GM19193 (cell line): ENCODE measurements around the gene VILL.

Experiments used
- POLR2A ChIP-seq: IDR thresholded peaks from 4 replicates; pipeline ENCODE4 v1.6.1; 2011; ENCODE audit not compliant: insufficient read depth, insufficient read length; ENCODE audit errors: extremely low read depth

The VILL gene

DNA sequence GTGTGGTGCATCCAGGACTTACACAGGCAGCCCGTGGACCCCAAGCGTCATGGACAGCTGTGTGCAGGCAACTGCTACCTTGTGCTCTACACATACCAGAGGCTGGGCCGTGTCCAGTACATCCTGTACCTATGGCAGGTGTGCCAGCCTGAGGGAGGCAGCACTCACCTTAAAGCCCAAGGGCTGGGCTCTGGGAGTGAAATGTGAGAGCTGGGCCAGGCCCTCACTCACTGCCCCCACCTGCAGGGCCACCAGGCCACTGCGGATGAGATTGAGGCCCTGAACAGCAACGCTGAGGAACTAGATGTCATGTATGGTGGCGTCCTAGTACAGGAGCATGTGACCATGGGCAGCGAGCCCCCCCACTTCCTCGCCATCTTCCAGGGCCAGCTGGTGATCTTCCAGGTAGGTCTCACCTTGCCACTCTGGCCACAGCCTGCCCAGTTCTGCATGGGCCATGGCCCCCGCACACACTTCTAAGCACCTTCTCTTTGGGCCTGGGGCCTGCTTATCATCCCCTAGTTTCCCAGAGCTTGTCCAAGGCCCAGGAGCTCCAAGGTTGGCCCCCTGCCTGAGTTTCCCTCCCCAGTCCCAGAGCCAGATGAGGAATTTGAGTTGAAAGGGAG lies 11.0 kb downstream of the VILL start:
- no peak for TF ChIP-seq POLR2A

DNA sequence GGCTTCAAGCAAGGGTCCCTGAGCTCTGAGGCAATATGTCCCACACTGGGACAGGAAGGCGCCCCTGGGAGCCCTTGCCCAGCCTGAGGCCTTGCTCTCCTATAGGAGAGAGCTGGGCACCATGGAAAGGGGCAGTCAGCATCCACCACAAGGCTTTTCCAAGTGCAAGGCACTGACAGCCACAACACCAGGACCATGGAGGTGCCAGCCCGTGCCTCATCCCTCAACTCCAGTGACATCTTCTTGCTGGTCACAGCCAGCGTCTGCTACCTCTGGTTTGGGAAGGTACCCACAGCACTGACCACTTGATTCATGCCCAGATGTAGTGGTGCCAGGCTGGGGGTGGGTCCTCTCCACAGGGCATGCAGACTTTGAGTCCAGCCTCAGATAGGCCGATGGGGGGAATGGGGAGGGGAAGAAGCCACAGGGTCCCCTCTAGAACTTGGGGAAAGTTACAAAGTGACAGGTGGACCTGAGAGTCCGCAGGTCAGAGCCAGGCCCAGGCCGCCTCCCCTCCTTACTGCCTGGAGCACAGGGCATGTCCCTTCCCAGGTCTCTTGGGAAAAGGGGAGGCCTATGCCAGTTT lies 11.8 kb downstream of the VILL start:
- no peak for TF ChIP-seq POLR2A

DNA sequence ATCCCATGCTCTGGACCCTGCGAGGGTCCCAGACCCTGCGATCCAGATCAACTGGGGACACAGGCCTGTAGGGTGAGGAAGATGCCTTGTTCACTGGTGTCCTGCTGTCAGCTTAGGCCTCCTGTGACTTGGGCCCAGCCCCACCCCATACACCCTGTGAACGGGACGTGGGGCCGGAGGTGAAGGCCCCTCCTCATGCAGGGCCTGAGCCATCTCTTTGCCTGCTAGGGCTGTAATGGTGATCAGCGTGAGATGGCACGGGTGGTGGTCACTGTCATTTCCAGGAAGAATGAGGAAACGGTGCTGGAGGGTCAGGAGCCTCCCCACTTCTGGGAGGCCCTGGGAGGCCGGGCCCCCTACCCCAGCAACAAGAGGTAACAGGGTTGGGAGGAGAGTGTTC lies 12.4 kb downstream of the VILL start:
- no peak for TF ChIP-seq POLR2A

- peak; percentile 18 for TF ChIP-seq POLR2A
Observed at GRCh38 chr3:38003371-38003816, 12.8 kb downstream of the VILL start.

GRCh38 chr3:38003817-38004414 lies 13.3 kb downstream of the VILL start:
- no peak for TF ChIP-seq POLR2A

DNA sequence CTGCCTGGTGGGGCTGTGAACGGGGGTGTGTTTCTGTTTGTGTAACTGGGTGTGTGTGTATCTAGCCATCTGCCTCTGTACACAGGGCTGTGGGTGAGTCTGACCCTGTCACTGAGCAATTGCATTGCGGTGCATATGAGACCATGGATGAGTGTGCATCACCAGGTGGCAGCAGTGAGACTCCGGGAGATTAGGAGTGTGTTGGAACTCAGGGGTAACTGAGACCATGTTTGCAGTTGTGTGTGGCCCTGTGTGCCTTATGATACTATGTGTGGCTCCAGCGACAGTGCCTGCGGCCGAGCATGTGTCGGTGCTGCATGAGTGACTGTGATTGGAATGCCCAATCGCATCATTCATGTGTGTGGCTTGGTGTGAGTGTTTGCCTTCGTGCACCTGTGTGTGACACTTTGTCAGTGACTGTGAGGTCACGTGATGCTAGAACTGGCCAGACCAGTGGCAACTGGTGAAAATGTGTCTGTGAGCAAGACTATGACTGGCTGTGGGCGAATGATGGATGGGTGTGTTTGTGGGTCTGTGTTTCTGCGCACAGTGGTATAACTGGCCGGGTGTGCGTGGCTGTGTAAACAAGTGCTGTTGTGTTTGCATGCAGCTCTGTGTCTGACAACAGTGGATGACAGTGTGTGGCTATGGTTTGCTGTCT lies 14.0 kb downstream of the VILL start:
- TF ChIP-seq POLR2A, result no peak

- no peak for TF ChIP-seq POLR2A
Observed at GRCh38 chr3:38005076-38006020, 14.8 kb downstream of the VILL start.

DNA sequence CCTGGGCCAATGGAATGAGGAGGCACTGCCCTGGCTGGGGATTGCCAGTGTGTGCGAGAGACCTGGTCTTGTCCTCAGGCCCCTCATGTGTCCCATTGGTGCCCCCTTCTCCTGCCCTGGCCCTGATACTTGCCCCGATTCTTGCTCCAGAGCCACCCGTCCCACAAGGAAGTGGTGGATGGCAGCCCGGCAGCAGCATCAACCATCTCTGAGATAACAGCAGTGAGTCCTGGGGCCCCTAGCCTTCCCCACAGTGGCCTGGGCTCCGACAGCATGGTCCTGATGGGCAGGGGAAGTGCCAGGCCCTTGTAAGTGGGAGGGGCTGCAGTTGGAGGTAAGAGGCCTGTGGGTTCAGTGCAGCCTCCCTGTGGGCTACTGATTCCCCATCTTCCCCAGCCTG lies 15.4 kb downstream of the VILL start:
- TF ChIP-seq POLR2A, result no peak

DNA sequence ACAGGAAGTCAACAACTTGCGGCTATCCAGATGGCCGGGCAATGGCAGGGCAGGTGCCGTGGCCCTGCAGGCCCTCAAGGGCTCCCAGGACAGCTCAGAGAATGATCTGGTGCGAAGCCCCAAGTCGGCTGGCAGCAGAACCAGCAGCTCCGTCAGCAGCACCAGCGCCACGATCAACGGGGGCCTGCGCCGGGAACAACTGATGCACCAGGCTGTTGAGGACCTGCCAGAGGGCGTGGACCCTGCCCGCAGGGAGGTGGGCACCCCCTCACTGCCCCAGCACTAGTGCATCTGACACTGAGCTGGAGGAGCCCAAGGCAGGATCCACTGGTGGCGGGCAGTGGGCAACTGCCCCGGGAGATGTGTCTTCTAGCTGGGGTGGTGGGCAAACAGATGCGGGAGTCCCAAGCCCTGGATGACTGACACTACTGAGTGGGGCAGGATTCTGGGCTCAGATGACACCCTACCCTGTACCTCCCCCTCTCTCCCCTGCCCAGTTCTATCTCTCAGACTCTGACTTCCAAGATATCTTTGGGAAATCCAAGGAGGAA lies 15.9 kb downstream of the VILL start:
- no peak for TF ChIP-seq POLR2A

DNA sequence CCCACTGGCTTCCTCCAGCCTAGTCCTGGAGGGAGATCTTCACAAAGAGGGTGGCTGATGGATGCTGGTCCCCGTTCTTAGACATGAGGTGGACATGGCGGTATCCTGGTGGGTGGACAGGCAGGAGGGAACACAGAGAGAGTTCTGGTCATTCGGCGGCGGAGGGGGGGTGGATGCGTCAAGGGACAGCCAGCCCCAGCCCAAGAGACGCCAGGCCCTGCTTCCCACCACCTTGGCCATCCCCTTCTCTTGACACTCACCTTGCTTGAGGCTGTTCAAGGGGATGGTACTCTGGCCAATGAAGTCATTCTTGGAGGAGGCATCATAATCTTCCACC lies 17.1 kb downstream of the VILL start:
- TF ChIP-seq POLR2A, result no peak

GRCh38 chr3:38008191-38008701 lies 17.7 kb downstream of the VILL start:
- TF ChIP-seq POLR2A, result no peak

GRCh38 chr3:38008971-38009580 lies 18.5 kb downstream of the VILL start:
- no peak for TF ChIP-seq POLR2A

GRCh38 chr3:38009807-38010591 lies 19.4 kb downstream of the VILL start:
- TF ChIP-seq POLR2A, result no peak
